Stimulated activated CD4-positive, alpha-beta T cell treated with anti-CD3 and anti-CD28 coated beads, Interleukin-15, amount 100 ng/mL, for 48 hours (primary cell): ENCODE results near the gene RARS1.
"Not testable (repeated sequence)": the region's sequence is repeated elsewhere in the genome, so short reads cannot be mapped to it uniquely, and the experiment has no call there.

Experiments used
- DNase-seq, 2 donors: peaks; one replicate each; pipeline ENCODE4 v3.0.0-alpha.2; 2020; ENCODE audit warnings: low read depth in 2 of 2

The RARS1 gene

GRCh38 chr5:168480601-168481000, 5.7 kb upstream of the RARS1 start:
- DNase-seq, result no peak

GRCh38 chr5:168481330-168481788, 4.9 kb upstream of the RARS1 start:
- DNase-seq, result no peak

GRCh38 chr5:168482361-168482760, 3.9 kb upstream of the RARS1 start:
- no peak for DNase-seq

- no peak for DNase-seq
Observed at GRCh38 chr5:168489059-168489458, 2.8 kb downstream of the RARS1 start.

GRCh38 chr5:168494057-168494555, 7.8 kb downstream of the RARS1 start:
- DNase-seq, result no peak

GRCh38 chr5:168502563-168503237, 16.4 kb downstream of the RARS1 start:
- DNase-seq, result no peak

- DNase-seq, result no peak
Observed at GRCh38 chr5:168513861-168514428, 27.7 kb downstream of the RARS1 start.

- no peak for DNase-seq
Observed at GRCh38 chr5:168525856-168526255, 39.6 kb downstream of the RARS1 start.

GRCh38 chr5:168527756-168528295, 41.6 kb downstream of the RARS1 start:
- no peak for DNase-seq

- DNase-seq, result no peak
Observed at GRCh38 chr5:168528521-168529373, 42.5 kb downstream of the RARS1 start, which contains the start of gene FBLL1. Gene FBLL1, plus strand, starts transcription at chr5:168529305. Its CDS starts 200 bp downstream, at chr5:168529505.

GRCh38 chr5:168529374-168530234, 43.3 kb downstream of the RARS1 start:
- DNase-seq, result no peak

- no peak for DNase-seq
Observed at GRCh38 chr5:168530621-168531150, 44.4 kb downstream of the RARS1 start.

- DNase-seq, result no peak
Observed at GRCh38 chr5:168531191-168531590, 44.9 kb downstream of the RARS1 start.

GRCh38 chr5:168531987-168532864, 46.0 kb downstream of the RARS1 start:
- DNase-seq, result no peak

- DNase-seq, result not testable (repeated sequence)
Observed at GRCh38 chr5:168534351-168534750, 48.1 kb downstream of the RARS1 start.

- no peak for DNase-seq
Observed at GRCh38 chr5:168537176-168537575, 50.9 kb downstream of the RARS1 start.

GRCh38 chr5:168549554-168549953, 63.3 kb downstream of the RARS1 start:
- no peak for DNase-seq

GRCh38 chr5:168550656-168551055, 64.4 kb downstream of the RARS1 start:
- DNase-seq, result no peak

GRCh38 chr5:168552146-168552545, 65.9 kb downstream of the RARS1 start:
- no peak for DNase-seq
